Kidney (tissue), 14 donors: ENCODE results near the gene RPS6KA2. TPM values are rescaled to one million over a fixed set of nuclear protein-coding genes. Genes with fewer than 3 reads are reported as not detected.

Experiments
- DNase-seq, 5 donors: peaks; one replicate each; pipeline ENCODE4 v3.0.0-alpha.2; 2013 to 2020
- FAIRE-seq: peaks from 2 replicates; lab custom pipeline; 2012; peaks lifted over from hg19 to GRCh38; lab: Jason Lieb, UNC
- H3K27ac ChIP-seq, 2 donors: one replicate each; pipeline ENCODE4 v1.7.0; 2013; ENCODE audit warnings: low read depth in 2 of 2, low read length in 2 of 2, inconsistent platforms in 1 of 2
- H3K27me3 ChIP-seq: one replicate; pipeline ENCODE4 v1.7.1; 2013; ENCODE audit warnings: low read length, inconsistent platforms; ENCODE audit not compliant: control insufficient read depth, insufficient read depth
- H3K36me3 ChIP-seq, 3 donors: one replicate each; pipeline versions ENCODE4 v1.7.0 to v1.7.1; 2013; ENCODE audit warnings: low read length in 3 of 3, control low read depth in 1 of 3, inconsistent platforms in 1 of 3; ENCODE audit not compliant: insufficient read depth in 3 of 3, control insufficient read depth in 2 of 3
- H3K4me1 ChIP-seq, 3 donors: one replicate each; pipeline versions ENCODE4 v1.7.0 to v1.7.1; 2013; ENCODE audit warnings: low read length in 3 of 3, inconsistent platforms in 1 of 3, low read depth in 1 of 3; ENCODE audit not compliant: control insufficient read depth in 2 of 3, insufficient read depth in 2 of 3
- H3K4me3 ChIP-seq, 3 donors: one replicate each; pipeline versions ENCODE4 v1.7.0 to v1.8.1; 2013; ENCODE audit warnings: low read length in 3 of 3, control low read depth in 1 of 3, inconsistent platforms in 1 of 3
- H3K9ac ChIP-seq, 3 donors: one replicate each; pipeline versions ENCODE4 v1.7.0 to v1.7.1; 2013; ENCODE audit warnings: low read length in 3 of 3, control low read depth in 1 of 3, inconsistent platforms in 1 of 3
- H3K9me3 ChIP-seq, 3 donors: one replicate each; pipeline versions ENCODE4 v1.7.0 to v1.7.1; 2013; ENCODE audit warnings: low read length in 3 of 3, control low read depth in 1 of 3, inconsistent platforms in 1 of 3; ENCODE audit not compliant: control insufficient read depth in 2 of 3, insufficient read depth in 1 of 3
- intact Hi-C: fragments of 100-400 bp; cut with DNase I; formaldehyde crosslinking; loops from one replicate; pipeline ENCODE4 v1.11.1; 2022
- polyA plus RNA-seq: library from polyadenylated mRNA; stranded (reverse); fragments of 350-450 nt; fragmentation: Illumina TruSeq; extraction: RNeasy Lipid Tissue Mini Kit (QIAGEN cat#74804); gene quantifications from one replicate; pipeline ENCODE4 v1.2.3, GENCODE V29; 2014; ENCODE audit warnings: low read depth, low replicate concordance; ENCODE audit not compliant: insufficient read depth
- total RNA-seq: library from RNA; stranded (reverse); fragmentation: NEBNext Ultra II Directional; extraction: Animal tissue kit (Norgen Biotek cat#: 25700); gene quantifications from one replicate; pipeline ENCODE4 v1.2.1, GENCODE V29; 2021
- TF ChIP-seq, protein P1 (sequence below): IDR thresholded peaks from 3 replicates; pipeline ENCODE4 v1.5.1; 2012; ENCODE audit warnings: mild to moderate bottlenecking, moderate library complexity, borderline replicate concordance; ENCODE audit not compliant: insufficient read depth; ENCODE audit errors: extremely low read depth
- donor health status: control.
- donor health status: control.
- donor health status: control.
- donor health status: control.
- donor health status: control.
- donor health status: DM: yes; HTN: yes; CAD: no.
- donor health status: Normal renal cell carcinoma (clear cell type).

Gene RPS6KA2
- total and polyA plus RNA-seq, 2 donors from 2014 or later = 12.3 to 61.2 TPM

DNA sequence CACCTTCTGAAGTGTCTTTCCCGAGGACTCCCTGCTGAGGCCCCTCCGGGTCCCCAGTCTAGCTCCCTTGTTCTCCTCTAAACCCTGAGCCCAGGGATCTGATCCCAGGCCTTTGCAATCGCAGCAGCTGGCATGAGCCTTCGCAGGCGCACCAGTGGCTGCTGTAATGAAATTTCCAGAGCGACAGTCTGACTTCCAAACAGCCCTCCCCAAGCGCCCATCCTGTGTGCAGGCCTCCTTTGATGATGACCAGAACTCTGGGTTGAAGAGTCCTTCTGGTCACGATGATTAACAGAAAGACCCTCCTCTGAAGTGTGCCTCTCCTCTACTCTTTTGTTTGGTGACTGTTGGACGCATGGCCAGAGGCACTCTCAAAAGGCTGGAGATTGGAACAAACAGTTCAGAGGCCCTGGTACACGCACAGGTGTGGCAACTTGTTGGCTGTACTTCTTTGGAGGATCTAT is 155.2 kb downstream of the RPS6KA2 start:
- H3K27ac ChIP-seq = no peak overlapping the region
- peaks cover 0 to 2% (median 0%) of the 10 kb centered on the region in 3 donors for H3K9me3 ChIP-seq
- H3K36me3 ChIP-seq = peaks cover 0 to 6% (median 2%) of the 10 kb centered on the region in 3 donors
- H3K9ac ChIP-seq = no peak overlapping the region
- H3K27me3 ChIP-seq = no peaks in the 10 kb centered on the region
- no peak overlapping the region for H3K4me3 ChIP-seq
- no peaks in the 10 kb centered on the region for H3K4me1 ChIP-seq
- TF ChIP-seq, protein P1, sequence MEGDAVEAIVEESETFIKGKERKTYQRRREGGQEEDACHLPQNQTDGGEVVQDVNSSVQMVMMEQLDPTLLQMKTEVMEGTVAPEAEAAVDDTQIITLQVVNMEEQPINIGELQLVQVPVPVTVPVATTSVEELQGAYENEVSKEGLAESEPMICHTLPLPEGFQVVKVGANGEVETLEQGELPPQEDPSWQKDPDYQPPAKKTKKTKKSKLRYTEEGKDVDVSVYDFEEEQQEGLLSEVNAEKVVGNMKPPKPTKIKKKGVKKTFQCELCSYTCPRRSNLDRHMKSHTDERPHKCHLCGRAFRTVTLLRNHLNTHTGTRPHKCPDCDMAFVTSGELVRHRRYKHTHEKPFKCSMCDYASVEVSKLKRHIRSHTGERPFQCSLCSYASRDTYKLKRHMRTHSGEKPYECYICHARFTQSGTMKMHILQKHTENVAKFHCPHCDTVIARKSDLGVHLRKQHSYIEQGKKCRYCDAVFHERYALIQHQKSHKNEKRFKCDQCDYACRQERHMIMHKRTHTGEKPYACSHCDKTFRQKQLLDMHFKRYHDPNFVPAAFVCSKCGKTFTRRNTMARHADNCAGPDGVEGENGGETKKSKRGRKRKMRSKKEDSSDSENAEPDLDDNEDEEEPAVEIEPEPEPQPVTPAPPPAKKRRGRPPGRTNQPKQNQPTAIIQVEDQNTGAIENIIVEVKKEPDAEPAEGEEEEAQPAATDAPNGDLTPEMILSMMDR = no peak
- intact Hi-C loops = no loop called here
- peak in 1 of 5 donors; percentile 26 for DNase-seq
- no peak for FAIRE-seq

DNA sequence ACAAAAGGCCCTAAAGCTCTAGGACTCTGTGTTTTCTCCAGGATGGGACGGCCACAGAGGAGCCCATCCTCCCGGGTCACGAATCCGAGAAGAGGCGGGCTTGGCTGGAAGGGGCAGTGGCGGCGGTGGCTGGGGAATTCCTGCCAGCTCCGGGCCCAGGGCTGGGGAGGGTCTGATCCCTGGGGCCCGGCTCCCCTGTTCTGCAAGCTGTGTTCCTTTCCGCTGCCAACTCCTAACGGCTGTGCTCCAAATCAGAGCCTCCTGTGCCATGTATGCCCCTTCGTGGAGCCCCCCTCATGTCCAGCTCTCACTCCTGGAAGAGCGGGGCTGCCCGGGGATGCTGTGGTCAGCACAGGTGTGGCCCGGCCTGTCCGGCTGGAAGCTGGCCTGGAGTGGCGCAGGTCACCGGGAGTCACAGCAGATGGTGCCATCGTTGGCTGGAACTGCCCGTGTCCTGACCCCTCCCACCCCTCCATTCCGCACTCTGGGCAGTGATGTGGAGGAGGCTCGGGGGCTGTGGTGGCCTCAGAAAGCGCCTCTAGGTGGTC is 156.1 kb downstream of the RPS6KA2 start:
- Histone ChIP-seq H3K27ac (no peak overlapping the region), H3K36me3 (peaks cover 2 to 6% (median 2%) of the 10 kb centered on the region in 3 donors), H3K9me3 (peaks cover 0 to 2% (median 0%) of the 10 kb centered on the region in 3 donors), H3K27me3 (no peaks in the 10 kb centered on the region), H3K9ac (no peak overlapping the region), H3K4me3 (no peak overlapping the region), H3K4me1 (no peaks in the 10 kb centered on the region)
- DNase-seq (peak in 1 of 5 donors; percentile 60), FAIRE-seq (no peak)
- TF ChIP-seq, protein P1 = no peak
- intact Hi-C loops = no loop called here

DNA sequence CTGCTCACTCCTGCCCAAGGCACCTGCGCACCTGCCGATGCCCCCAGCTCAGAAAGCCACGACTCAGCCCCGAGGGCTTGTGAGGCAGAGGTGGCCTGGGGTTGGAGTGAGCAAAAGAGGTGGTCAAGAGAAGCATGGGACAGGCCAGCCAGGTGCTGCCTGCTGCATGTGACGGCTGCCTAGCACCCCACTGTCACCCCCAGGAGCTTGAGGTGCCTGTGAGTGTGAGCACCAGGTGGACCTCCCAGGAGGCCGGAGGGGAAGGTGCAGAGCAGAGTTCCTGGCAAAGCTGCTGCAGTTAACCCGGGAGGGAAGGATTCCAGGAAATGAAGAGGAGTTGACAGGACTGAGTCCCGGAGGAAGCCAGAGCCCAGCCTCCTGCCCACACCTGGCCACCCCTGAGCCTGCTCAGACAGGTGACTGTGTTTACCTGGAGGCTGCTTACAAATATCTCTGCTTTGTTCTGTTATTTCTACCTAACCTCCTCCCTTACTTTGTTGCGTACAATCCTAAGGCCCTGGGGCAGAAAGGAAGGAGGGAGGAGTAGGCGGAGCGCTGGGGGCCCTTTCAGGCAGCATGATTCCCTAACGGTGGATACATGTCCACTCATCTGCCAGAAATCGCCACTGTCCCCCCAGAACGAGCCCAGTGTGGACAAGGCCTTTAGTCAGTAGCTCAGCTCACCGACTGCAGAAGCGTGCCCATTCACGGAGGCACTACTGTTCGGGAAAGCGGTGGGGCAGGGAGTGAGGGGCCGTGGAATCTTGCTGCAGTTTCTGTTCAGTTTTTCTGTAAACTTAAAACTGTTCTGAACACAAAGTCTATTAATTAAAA is 156.8 kb downstream of the RPS6KA2 start:
- TF ChIP-seq, protein P1 = no peak
- Histone ChIP-seq H3K9ac (no peak overlapping the region), H3K4me1 (no peaks in the 10 kb centered on the region), H3K4me3 (no peak overlapping the region), H3K27me3 (no peaks in the 10 kb centered on the region), H3K36me3 (peaks cover 2 to 6% (median 2%) of the 10 kb centered on the region in 3 donors), H3K27ac (no peak overlapping the region), H3K9me3 (peaks cover 0 to 2% (median 0%) of the 10 kb centered on the region in 3 donors)
- intact Hi-C loops = no loop called here
- FAIRE-seq (no peak), DNase-seq (peak in 1 of 5 donors; percentile 51)
